Transverse colon (tissue), 4 donors: ENCODE data around the gene PCDHAC2. TPM values are rescaled to one million over a fixed set of nuclear protein-coding genes. Genes with fewer than 3 reads are reported as not detected.

Source experiments
- DNase-seq: peaks from one replicate; pipeline ENCODE4 v3.0.0-alpha.2; 2019
- H3K27ac ChIP-seq, 4 donors: fragments of 200-600 bp; sonication (generic); 2 replicates each; pipeline ENCODE4 v1.5.1; 2016 to 2018; ENCODE audit warnings: inconsistent platforms in 4 of 4
- H3K27me3 ChIP-seq: fragments of 200-600 bp; sonication (generic); 2 replicates; pipeline ENCODE4 v1.5.1; 2017; ENCODE audit warnings: inconsistent platforms
- H3K36me3 ChIP-seq, 4 donors: fragments of 200-600 bp; sonication (generic); 2 replicates each; pipeline ENCODE4 v1.5.1; 2017 to 2019; ENCODE audit warnings: inconsistent platforms in 4 of 4
- H3K4me1 ChIP-seq, 4 donors: fragments of 200-600 bp; sonication (generic); 2 replicates each; pipeline ENCODE4 v1.5.1; 2017 to 2020; ENCODE audit warnings: inconsistent platforms in 4 of 4
- H3K4me3 ChIP-seq, 4 donors: fragments of 200-600 bp; sonication (generic); 1 replicate in 1 of 4; 2 replicates in 3 of 4; pipeline versions ENCODE4 v1.5.1 to v1.6.1; 2017 to 2019; ENCODE audit warnings: inconsistent platforms in 4 of 4
- H3K9me3 ChIP-seq, 2 donors: fragments of 200-600 bp; sonication (generic); 2 replicates each; pipeline ENCODE4 v1.5.1; 2017 to 2019; ENCODE audit warnings: inconsistent platforms in 2 of 2
- EP300 ChIP-seq: sonication (generic); formaldehyde crosslinking; IDR thresholded peaks from one replicate; pipeline ENCODE4 v1.6.1; 2017; ENCODE audit warnings: antibody characterized with exemption, low read depth
- POLR2A ChIP-seq: fragments of 450-650 bp; IDR thresholded peaks from one replicate; pipeline ENCODE4 v1.6.1; 2016; ENCODE audit warnings: antibody characterized with exemption, mild to moderate bottlenecking, moderate library complexity
- POLR2AphosphoS5 ChIP-seq, 3 donors: sonication (generic); formaldehyde crosslinking; IDR thresholded peaks; one replicate each; pipeline ENCODE4 v1.6.1; 2016; ENCODE audit warnings: antibody characterized with exemption in 3 of 3
- WGBS, 2 donors: methylation state at CpG; one replicate each; pipeline ENCODE4 v1.1.5; 2018; ENCODE audit warnings: low coverage in 1 of 2; 5-methylcytosine and 5-hydroxymethylcytosine counted together
- in situ Hi-C, 4 donors: fragments of 200-750 bp; cut with MboI; loops; one replicate each; pipeline versions ENCODE4 v1.15.0 to v1.15.1; 2017; ENCODE audit warnings: low sequenced_read_pairs in 3 of 4, low pct_ligation_motif_present in 1 of 4, low pct_unique_long_range_greater_than_20kb in 1 of 4
- intact Hi-C: fragments of 100-400 bp; cut with DNase I; formaldehyde crosslinking; loops from one replicate; pipeline ENCODE4 v1.15.1; 2023; ENCODE audit warnings: low total_unique reads
- total RNA-seq, 4 donors: library from RNA; depleted of rRNA; stranded (reverse); fragments of >200 nt; gene quantifications; one replicate each; pipeline ENCODE4 v1.1.0, GENCODE V29; 2016
- TF ChIP-seq, protein P1 (sequence below), 5 experiments: fragments of 200-600 bp in 3 of 5; fragments of 450-650 bp in 2 of 5; sonication (generic) in 3 of 5; IDR thresholded peaks; 1 replicate in 2 of 5; 2 replicates in 3 of 5; pipeline ENCODE4 v1.5.1; 2016 to 2017; ENCODE audit warnings: antibody characterized with exemption in 5 of 5, inconsistent platforms in 3 of 5, mild to moderate bottlenecking in 2 of 5, moderate library complexity in 1 of 5

The PCDHAC2 gene, protein sequence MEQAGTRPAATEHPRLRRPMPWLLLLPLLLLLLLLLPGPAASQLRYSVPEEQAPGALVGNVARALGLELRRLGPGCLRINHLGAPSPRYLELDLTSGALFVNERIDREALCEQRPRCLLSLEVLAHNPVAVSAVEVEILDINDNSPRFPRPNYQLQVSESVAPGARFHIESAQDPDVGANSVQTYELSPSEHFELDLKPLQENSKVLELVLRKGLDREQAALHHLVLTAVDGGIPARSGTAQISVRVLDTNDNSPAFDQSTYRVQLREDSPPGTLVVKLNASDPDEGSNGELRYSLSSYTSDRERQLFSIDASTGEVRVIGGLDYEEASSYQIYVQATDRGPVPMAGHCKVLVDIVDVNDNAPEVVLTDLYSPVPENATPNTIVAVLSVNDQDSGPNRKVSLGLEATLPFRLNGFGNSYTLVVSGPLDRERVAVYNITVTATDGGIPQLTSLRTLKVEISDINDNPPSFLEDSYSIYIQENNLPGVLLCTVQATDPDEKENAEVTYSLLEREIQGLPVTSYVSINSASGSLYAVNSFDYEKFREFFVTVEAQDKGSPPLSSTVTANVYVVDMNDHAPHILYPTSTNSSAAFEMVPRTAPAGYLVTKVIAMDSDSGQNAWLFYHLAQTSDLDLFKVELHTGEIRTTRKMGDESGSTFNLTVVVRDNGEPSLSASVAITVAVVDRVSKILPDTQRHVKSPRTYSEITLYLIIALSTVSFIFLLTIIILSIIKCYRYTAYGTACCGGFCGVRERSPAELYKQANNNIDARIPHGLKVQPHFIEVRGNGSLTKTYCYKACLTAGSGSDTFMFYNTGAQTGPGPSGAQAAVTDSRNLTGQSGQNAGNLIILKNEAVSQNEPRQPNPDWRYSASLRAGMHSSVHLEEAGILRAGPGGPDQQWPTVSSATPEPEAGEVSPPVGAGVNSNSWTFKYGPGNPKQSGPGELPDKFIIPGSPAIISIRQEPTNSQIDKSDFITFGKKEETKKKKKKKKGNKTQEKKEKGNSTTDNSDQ
- under 1 TPM in 2 of 4 donors, not detected in 2; 0.41 to 0.48 TPM for total RNA-seq

GRCh38 chr5:140966293-140967225 is at the start of gene PCDHAC2:
Gene PCDHAC2, plus strand, starts transcription at chr5:140966476. Its CDS starts 291 bp downstream, at chr5:140966767.
- in situ Hi-C loops (no loop called here), intact Hi-C loops (no loop called here)
- peaks cover 18% of the 10 kb centered on the region for H3K27me3 ChIP-seq
- peak within 1 kb of the TSS in 1 of 4 donors; percentile 37 for H3K27ac ChIP-seq
- no peaks in the 10 kb centered on the region for H3K9me3 ChIP-seq
- DNase-seq, result no peak
- no peaks in the 10 kb centered on the region for H3K36me3 ChIP-seq
- H3K4me1 ChIP-seq, result peaks cover 0 to 5% (median 4%) of the 10 kb centered on the region in 4 donors
- 8 to 24% methylated on average over 8 to 78 of the region's 80 CpGs for WGBS, 2 donors
- TF ChIP-seq EP300, result no peak
- no peak for TF ChIP-seq POLR2AphosphoS5 (IDR thresholded peaks at IDR 0.05)
- TF ChIP-seq, protein P1, sequence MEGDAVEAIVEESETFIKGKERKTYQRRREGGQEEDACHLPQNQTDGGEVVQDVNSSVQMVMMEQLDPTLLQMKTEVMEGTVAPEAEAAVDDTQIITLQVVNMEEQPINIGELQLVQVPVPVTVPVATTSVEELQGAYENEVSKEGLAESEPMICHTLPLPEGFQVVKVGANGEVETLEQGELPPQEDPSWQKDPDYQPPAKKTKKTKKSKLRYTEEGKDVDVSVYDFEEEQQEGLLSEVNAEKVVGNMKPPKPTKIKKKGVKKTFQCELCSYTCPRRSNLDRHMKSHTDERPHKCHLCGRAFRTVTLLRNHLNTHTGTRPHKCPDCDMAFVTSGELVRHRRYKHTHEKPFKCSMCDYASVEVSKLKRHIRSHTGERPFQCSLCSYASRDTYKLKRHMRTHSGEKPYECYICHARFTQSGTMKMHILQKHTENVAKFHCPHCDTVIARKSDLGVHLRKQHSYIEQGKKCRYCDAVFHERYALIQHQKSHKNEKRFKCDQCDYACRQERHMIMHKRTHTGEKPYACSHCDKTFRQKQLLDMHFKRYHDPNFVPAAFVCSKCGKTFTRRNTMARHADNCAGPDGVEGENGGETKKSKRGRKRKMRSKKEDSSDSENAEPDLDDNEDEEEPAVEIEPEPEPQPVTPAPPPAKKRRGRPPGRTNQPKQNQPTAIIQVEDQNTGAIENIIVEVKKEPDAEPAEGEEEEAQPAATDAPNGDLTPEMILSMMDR (IDR thresholded peaks at IDR 0.05), result no peak
- no peak for TF ChIP-seq POLR2A
- peak within 1 kb of the TSS; percentile 25 to 47 (median 36) for H3K4me3 ChIP-seq

DNA sequence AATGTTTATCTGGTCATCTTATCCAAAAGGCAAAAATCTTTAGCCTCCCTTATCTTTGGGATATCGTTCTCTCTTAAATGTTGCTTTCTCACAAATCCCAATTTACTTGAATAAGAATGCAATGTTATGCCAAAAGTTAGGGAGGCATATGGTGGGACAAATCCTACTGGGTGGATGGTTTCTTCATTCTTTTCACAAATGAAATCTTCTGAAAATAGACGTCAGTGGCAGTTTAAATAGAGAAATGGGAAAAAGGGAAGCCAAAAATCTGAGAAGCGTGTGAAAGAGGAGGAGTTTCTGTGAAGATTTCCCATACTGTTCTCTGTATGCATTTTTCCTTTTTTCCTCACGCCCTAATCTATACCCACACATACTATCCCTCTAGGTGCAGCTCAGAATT is 42.7 kb upstream of the PCDHAC2 start:
- Histone ChIP-seq H3K27me3 (peaks cover 27% of the 10 kb centered on the region), H3K9me3 (no peaks in the 10 kb centered on the region), H3K27ac (no peak overlapping the region), H3K4me3 (no peak overlapping the region), H3K36me3 (no peaks in the 10 kb centered on the region), H3K4me1 (peaks cover 0 to 14% (median 6%) of the 10 kb centered on the region in 4 donors)
- 64 to 83% methylated on average over 4 of the region's 4 CpGs for whole genome bisulfite sequencing, 2 donors
- in situ Hi-C loops, result no loop called here
- no peak for DNase-seq
- intact Hi-C loops, result no loop called here
- TF ChIP-seq POLR2AphosphoS5 (IDR thresholded peaks at IDR 0.05), result no peak

DNA sequence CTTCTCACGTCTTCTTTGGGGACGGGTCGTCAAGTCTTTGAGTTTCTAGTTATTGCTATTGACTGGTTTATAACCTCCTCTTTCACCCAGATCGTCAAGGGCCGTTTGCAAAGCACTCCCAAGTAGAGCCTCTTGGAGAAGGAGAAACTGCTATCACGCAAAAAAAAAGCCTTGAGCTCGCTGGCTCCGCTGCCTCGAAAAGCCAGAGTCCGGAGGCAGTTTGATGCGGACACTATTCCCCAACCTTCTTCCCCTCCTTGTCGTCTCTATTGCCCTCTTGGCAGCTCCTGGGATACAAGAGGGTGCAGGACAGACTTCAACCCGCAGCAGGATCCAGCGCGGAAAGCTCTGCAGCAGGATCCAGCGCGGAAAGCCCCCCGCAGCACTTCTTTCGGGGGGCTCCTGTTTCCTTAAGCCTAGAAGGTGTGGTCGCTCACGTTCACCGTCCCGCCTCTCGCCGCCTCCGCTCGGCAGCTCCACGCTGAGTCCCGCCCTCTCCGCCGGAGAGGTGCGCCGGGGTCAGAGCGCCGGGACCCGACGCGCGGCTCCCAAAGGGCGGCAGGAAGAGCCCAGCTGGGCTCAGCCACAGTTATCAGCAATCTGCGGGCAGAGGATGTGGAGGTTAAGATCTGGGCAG is 40.4 kb upstream of the PCDHAC2 start, which contains the start of gene PCDHAC1:
TSS of gene PCDHAC1 (plus strand) at position 494 of the 637 bp plus-strand sequence. CDS start 594 bp downstream, outside the sequence.
- peak within 1 kb of the TSS; percentile 23 to 36 (median 32) for H3K4me3 ChIP-seq
- WGBS, 2 donors, result 15 to 20% methylated on average over 3 to 37 of the region's 41 CpGs
- in situ Hi-C loops, result no loop called here

More for the DNA sequence above, 40.4 kb upstream of the PCDHAC2 start, which contains the start of gene PCDHAC1:
- intact Hi-C loops, result loop anchor here (5.0 kb wide), 1 partner anchor 116 kb away; no protein-coding TSS in a partner anchor
- H3K27ac ChIP-seq, result peak within 1 kb of the TSS in 3 of 4 donors; percentile 18 to 54 (median 39)
- H3K27me3 ChIP-seq, result peaks cover 36% of the 10 kb centered on the region
- peaks cover 0 to 14% (median 6%) of the 10 kb centered on the region in 4 donors for H3K4me1 ChIP-seq
- no peak for TF ChIP-seq POLR2A
- TF ChIP-seq, protein P1 (IDR thresholded peaks at IDR 0.05), result no peak
- no peak for TF ChIP-seq POLR2AphosphoS5 (IDR thresholded peaks at IDR 0.05)
- no peak for TF ChIP-seq EP300
- DNase-seq, result no peak
- H3K9me3 ChIP-seq, result no peaks in the 10 kb centered on the region
- no peaks in the 10 kb centered on the region for H3K36me3 ChIP-seq
